Measurements from ENCODE around the gene PSME3IP1. TPM values are rescaled to one million over a fixed set of nuclear protein-coding genes. Genes with fewer than 3 reads are reported as not detected.

Gene PSME3IP1
- total and polyA plus RNA-seq, 2 of the 8 experiments (the other 6 are each of a cell fraction or from before 2014, with no cell fraction given), result 95.1 to 98.3 TPM

GRCh38 chr16:57194512-57194911 lies 8.7 kb upstream of the PSME3IP1 start:
- Histone ChIP-seq H4K8ac (ENCODE audit: extremely low read depth, insufficient read depth, low read length) (no peak overlapping the region), H2AK5ac (ENCODE audit: low read depth, low read length) (no peak overlapping the region), H2BK20ac (ENCODE audit: low read length) (no peak overlapping the region), H3K27me3 (replicated peaks in 1 of 4; ENCODE audit: control insufficient read depth in 3 of 4, extremely low read depth in 1 of 4, insufficient read depth in 3 of 4, low read length in 3 of 4) (no peaks in the 10 kb centered on the region), H3K79me1 (ENCODE audit: low read depth, low read length) (no peaks in the 10 kb centered on the region; the same call in none of the 2 replicates), H3K14ac (ENCODE audit: insufficient read length) (no peak overlapping the region), H2BK5ac (ENCODE audit: low read depth, low read length) (no peak overlapping the region), H4K5ac (ENCODE audit: insufficient read length, low read depth, low read length) (no peak overlapping the region), H3K23ac (ENCODE audit: insufficient read length) (no peak overlapping the region), H3K9ac (replicated peaks in 1 of 4; ENCODE audit: extremely low read depth in 1 of 4, low read depth in 3 of 4, low read length in 3 of 4) (no peak overlapping the region), H2BK120ac (replicated peaks; ENCODE audit: low read depth, low read length) (no peak overlapping the region), H3K23me2 (ENCODE audit: low read depth, low read length) (no peaks in the 10 kb centered on the region), H3K4me1 (replicated peaks in 1 of 4; ENCODE audit: control insufficient read depth in 3 of 4, insufficient read depth in 4 of 4, low read length in 3 of 4) (no peaks in the 10 kb centered on the region; a peak in 1 of 7 replicates), H2BK12ac (ENCODE audit: low read depth, low read length) (no peak overlapping the region), H3K4ac (replicated peaks; ENCODE audit: insufficient read length, low read depth, low read length) (no peak overlapping the region), H3K36me3 (ENCODE audit: control insufficient read depth in 2 of 4, insufficient read depth in 4 of 4, low read length in 3 of 4) (no peaks in the 10 kb centered on the region), H3K9me3 (ENCODE audit: insufficient read depth in 2 of 2, low read depth in 1 of 2, low read length in 1 of 2) (peaks cover 0 to 3% of the 10 kb centered on the region in 2 experiments; a peak in 1 of 4 replicates), H3K4me3 (ENCODE audit: extremely low read depth in 1 of 4, insufficient read depth in 2 of 4, low read depth in 3 of 4, low read length in 4 of 4) (no peak overlapping the region), H3K56ac (replicated peaks; ENCODE audit: insufficient read length, low read depth, low read length) (no peak overlapping the region), H4K20me1 (replicated peaks in 1 of 2; ENCODE audit: control insufficient read depth in 1 of 2, insufficient read depth in 2 of 2, low read length in 2 of 2) (no peaks in the 10 kb centered on the region), H3K27ac (ENCODE audit: low read depth, low read length) (no peak overlapping the region), H3K4me2 (ENCODE audit: insufficient read depth in 1 of 2, low read depth in 2 of 2, low read length in 2 of 2) (no peak overlapping the region), H3K79me2 (ENCODE audit: control insufficient read depth in 1 of 2, insufficient read depth in 2 of 2, low read length in 2 of 2) (peaks cover 2 to 76% of the 10 kb centered on the region in 2 experiments), H3K18ac (ENCODE audit: extremely low read depth, low read length) (no peak overlapping the region), H2BK15ac (ENCODE audit: low read length) (no peak overlapping the region), H2AFZ (ENCODE audit: low read length) (no peak overlapping the region), H4K91ac (replicated peaks; ENCODE audit: insufficient read length, low read length) (no peak overlapping the region)
- ChIA-PET POLR2A (ENCODE audit: partially characterized antibody) (no interaction called here), CTCF (ENCODE audit: partially characterized antibody) (interaction anchor here (0.7 to 1.8 kb wide), 2 partner anchors 9 to 342 kb away, joined by 3 to 5 read pairs; no protein-coding TSS in a partner anchor)
- FAIRE-seq (no peak), DNase-seq (ENCODE audit: low read depth in 1 of 2, low spot score in 2 of 2) (no peak)
- no peak for TF ChIP-seq BACH1 (IDR thresholded peaks at IDR 0.05; ENCODE audit: low read length)
- TF ChIP-seq RAD21 (IDR thresholded peaks at IDR 0.05 in 1 of 2, conservative IDR thresholded peaks at IDR 0.05 in 1 of 2; ENCODE audit: low read depth in 2 of 2, low read length in 2 of 2), result no peak
- no peak for TF ChIP-seq KDM5A (IDR thresholded peaks at IDR 0.05; ENCODE audit: low read length)
- no peak for TF ChIP-seq BRCA1 (IDR thresholded peaks at IDR 0.05; ENCODE audit: low read depth, low read length)
